H1 (cell line): Measurements from ENCODE around the gene EMC1.

Experiments used
- ATF2 ChIP-seq: IDR thresholded peaks from 2 replicates; pipeline ENCODE4 v1.6.1; 2012; ENCODE audit warnings: low read length, inconsistent platforms
- CBX5 ChIP-seq: fragments of 300-800, 300-1000 bp; sonication (generic); IDR thresholded peaks from 2 replicates; pipeline ENCODE4 v1.7.1; 2016; ENCODE audit warnings: antibody characterized with exemption, low read length, low read depth
- CEBPB ChIP-seq: IDR thresholded peaks from 2 replicates; pipeline ENCODE4 v1.6.1; 2012; ENCODE audit warnings: low read depth, low read length
- CTCF ChIP-seq, 3 experiments: IDR thresholded peaks; 1 replicate in 2 of 3; 2 replicates in 1 of 3; pipeline versions ENCODE4 v1.5.1 to v1.6.1; 2011; ENCODE audit warnings: low read length in 3 of 3, mild to moderate bottlenecking in 3 of 3, inconsistent platforms in 2 of 3, low read depth in 1 of 3, moderate library complexity in 1 of 3; ENCODE audit not compliant: insufficient read depth in 1 of 3; ENCODE audit errors: control extremely low read depth in 1 of 3
- EZH2 ChIP-seq: fragments of 200-600 bp; sonication (generic); IDR thresholded peaks from 2 replicates; pipeline ENCODE4 v1.7.1; 2012; ENCODE audit warnings: low read depth, mild to moderate bottlenecking, moderate library complexity, low read length, inconsistent platforms; ENCODE audit not compliant: severe bottlenecking
- POLR2A ChIP-seq, 2 experiments: IDR thresholded peaks; 1 replicate in 1 of 2; 2 replicates in 1 of 2; pipeline ENCODE4 v1.6.1; 2011; ENCODE audit warnings: low read depth in 2 of 2, low read length in 2 of 2, mild to moderate bottlenecking in 2 of 2; ENCODE audit errors: control extremely low read depth in 1 of 2
- RAD21 ChIP-seq, 2 experiments: IDR thresholded peaks in 1 of 2; conservative IDR thresholded peaks in 1 of 2; 2 replicates each; pipeline ENCODE4 v1.6.1; 2011; ENCODE audit warnings: low read depth in 2 of 2, low read length in 2 of 2, improper control_type of control experiment in 1 of 2, inconsistent platforms in 1 of 2, mild to moderate bottlenecking in 1 of 2, moderate library complexity in 1 of 2
- RBBP5 ChIP-seq: IDR thresholded peaks from 2 replicates; pipeline ENCODE4 v1.7.1; 2012; ENCODE audit warnings: low read depth, mild to moderate bottlenecking, inconsistent platforms, low read length, moderate library complexity, borderline replicate concordance
- RFX5 ChIP-seq: IDR thresholded peaks from 2 replicates; pipeline ENCODE4 v1.6.1; 2011; ENCODE audit warnings: low read depth, low read length, improper control_type of control experiment, borderline replicate concordance
- SP1 ChIP-seq: IDR thresholded peaks from 2 replicates; pipeline ENCODE4 v1.6.1; 2011; ENCODE audit warnings: low read depth, low read length
- TAF1 ChIP-seq: IDR thresholded peaks from 2 replicates; pipeline ENCODE4 v1.6.1; 2011; ENCODE audit warnings: mild to moderate bottlenecking, low read depth, low read length
- TEAD4 ChIP-seq: IDR thresholded peaks from 2 replicates; pipeline ENCODE4 v1.6.1; 2012; ENCODE audit warnings: low read depth, low read length, inconsistent platforms, mixed read lengths
- ZNF274 ChIP-seq: IDR thresholded peaks from 2 replicates; pipeline ENCODE4 v1.7.0; 2012; ENCODE audit warnings: low read length, borderline replicate concordance; ENCODE audit errors: extremely low read depth
- TF ChIP-seq, protein P1 (sequence below): IDR thresholded peaks from 2 replicates; pipeline ENCODE4 v1.6.1; 2012; ENCODE audit warnings: inconsistent platforms

- TF ChIP-seq CTCF (IDR thresholded peaks at IDR 0.05; ENCODE audit: control extremely low read depth in 1 of 3, insufficient read depth in 1 of 3, low read depth in 1 of 3, low read length in 3 of 3) = no peak
- no peak for TF ChIP-seq SP1
- TF ChIP-seq RBBP5 = no peak
- TF ChIP-seq RFX5 = no peak
- TF ChIP-seq CEBPB = no peak
- TF ChIP-seq ZNF274 = no peak
- TF ChIP-seq, protein P1, sequence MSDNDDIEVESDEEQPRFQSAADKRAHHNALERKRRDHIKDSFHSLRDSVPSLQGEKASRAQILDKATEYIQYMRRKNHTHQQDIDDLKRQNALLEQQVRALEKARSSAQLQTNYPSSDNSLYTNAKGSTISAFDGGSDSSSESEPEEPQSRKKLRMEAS = no peak
- no peak for TF ChIP-seq TAF1
- TF ChIP-seq TEAD4 = no peak
- TF ChIP-seq RAD21 (IDR thresholded peaks at IDR 0.05 in 1 of 2, conservative IDR thresholded peaks at IDR 0.05 in 1 of 2; ENCODE audit: low read depth in 2 of 2, low read length in 2 of 2) = no peak
- TF ChIP-seq ATF2 = no peak
- no peak for TF ChIP-seq EZH2
- no peak for TF ChIP-seq CBX5
- no peak for TF ChIP-seq POLR2A (IDR thresholded peaks at IDR 0.05; ENCODE audit: control extremely low read depth in 1 of 2, low read depth in 2 of 2, low read length in 2 of 2)
Observed at GRCh38 chr1:19199329-19199968, 51.9 kb downstream of the EMC1 start.
